Measurements from ENCODE around the gene GPR108. TPM values are rescaled to one million over a fixed set of nuclear protein-coding genes. Genes with fewer than 3 reads are reported as not detected.

GPR108 gene
- total RNA-seq, 1 donor from 2014 or later: 57.6 TPM

DNA sequence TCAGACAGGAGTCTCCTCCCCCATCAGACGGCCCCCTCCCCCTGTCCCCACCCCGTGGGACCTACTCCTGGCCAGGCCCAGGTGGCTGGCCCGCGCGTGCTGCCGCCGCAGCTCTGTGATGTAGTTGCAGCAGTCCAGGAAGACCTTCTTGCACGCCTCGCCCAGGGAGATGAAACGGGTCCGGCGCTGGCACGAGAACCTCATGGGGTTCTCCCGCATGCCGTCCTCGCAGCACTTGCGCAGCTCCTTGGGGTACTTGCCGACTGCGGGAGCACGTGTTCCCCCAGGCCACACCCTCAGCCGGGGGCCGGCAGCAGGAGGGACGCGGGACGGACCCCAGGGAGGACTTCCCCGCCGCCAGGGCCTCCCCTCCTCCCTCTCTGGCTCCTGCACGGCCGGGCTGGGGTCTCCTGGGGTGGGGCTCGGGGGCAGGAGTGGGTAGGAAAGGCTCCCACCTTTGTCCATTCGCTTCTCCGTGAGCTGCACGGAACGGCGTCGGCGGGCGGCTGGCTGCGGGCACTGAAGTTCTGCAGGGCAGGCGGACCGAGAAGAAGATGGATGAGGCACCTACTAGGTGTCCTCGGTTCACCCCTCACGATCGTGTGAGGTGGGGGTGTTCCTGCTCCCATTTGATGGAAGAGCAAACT is 30.2 kb downstream of the GPR108 start:
- DNase-seq (ENCODE audit: low spot score in 2 of 2): no peak
- TF ChIP-seq, protein P1, sequence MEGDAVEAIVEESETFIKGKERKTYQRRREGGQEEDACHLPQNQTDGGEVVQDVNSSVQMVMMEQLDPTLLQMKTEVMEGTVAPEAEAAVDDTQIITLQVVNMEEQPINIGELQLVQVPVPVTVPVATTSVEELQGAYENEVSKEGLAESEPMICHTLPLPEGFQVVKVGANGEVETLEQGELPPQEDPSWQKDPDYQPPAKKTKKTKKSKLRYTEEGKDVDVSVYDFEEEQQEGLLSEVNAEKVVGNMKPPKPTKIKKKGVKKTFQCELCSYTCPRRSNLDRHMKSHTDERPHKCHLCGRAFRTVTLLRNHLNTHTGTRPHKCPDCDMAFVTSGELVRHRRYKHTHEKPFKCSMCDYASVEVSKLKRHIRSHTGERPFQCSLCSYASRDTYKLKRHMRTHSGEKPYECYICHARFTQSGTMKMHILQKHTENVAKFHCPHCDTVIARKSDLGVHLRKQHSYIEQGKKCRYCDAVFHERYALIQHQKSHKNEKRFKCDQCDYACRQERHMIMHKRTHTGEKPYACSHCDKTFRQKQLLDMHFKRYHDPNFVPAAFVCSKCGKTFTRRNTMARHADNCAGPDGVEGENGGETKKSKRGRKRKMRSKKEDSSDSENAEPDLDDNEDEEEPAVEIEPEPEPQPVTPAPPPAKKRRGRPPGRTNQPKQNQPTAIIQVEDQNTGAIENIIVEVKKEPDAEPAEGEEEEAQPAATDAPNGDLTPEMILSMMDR (IDR thresholded peaks at IDR 0.05): no peak
- intact Hi-C loops (cut with DNase I): no loop called here
- Histone ChIP-seq H3K4me3 (no peak overlapping the region), H3K27me3 (no peaks in the 10 kb centered on the region), H3K4me1 (no peaks in the 10 kb centered on the region), H3K27ac (no peak overlapping the region), H3K9me3 (no peaks in the 10 kb centered on the region), H3K36me3 (no peaks in the 10 kb centered on the region)

DNA sequence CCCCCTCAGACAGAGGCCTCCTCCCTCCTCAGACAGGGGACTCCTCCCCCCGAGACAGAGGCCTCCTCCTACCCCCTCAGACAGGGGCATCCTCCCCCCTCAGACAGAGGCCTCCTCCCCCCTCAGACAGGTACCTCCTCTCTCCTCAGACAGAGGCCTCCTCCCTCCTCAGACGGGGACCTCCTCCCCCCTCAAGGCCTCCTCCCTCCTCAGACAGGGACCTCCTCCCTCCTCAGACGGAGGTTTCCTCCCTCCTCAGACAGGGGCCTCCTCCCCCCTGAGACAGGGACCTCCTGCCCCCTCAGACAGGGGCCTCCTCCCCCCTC is 30.8 kb downstream of the GPR108 start:
- TF ChIP-seq, protein P1 (IDR thresholded peaks at IDR 0.05): no peak
- Histone ChIP-seq H3K4me1 (no peaks in the 10 kb centered on the region), H3K36me3 (no peaks in the 10 kb centered on the region), H3K4me3 (no peak overlapping the region), H3K27me3 (no peaks in the 10 kb centered on the region), H3K27ac (no peak overlapping the region), H3K9me3 (no peaks in the 10 kb centered on the region)
- intact Hi-C loops (cut with DNase I): no loop called here
- no peak for DNase-seq (ENCODE audit: low spot score in 2 of 2)

DNA sequence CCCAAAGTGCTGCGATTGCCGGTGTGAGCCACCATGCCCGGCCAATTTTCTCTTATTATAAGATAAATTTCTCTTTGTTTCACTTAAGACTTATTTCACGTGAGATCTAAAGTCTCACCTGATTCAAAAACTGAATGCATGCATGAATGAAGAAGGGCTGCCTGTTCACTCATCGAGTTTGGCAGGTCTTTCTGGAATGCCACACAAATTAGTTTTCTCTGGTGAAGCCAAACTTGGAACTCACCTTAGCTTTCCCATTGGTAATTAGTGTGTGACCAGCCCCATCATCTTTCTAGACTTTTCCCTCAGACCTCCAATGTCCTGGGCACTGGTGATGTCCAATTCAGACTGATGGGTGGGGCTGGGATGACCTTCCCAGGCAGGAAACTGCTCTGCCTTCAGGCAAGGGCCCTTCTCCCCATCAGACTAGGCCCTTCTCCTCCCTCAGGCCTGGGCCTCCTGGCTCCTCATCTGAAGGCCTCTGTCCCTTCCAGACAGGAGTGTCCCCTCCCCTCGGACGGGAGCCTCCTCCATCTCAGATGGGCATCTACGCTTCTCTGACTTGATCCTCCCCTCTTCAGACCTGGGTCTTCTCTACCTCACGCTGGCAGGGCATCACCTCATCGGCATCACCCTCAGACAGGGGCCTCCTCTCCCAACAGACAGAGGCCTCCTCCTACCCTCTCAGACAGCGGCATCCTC is 31.3 kb downstream of the GPR108 start:
- H3K4me3 ChIP-seq: no peak overlapping the region
- TF ChIP-seq, protein P1 (IDR thresholded peaks at IDR 0.05): no peak
- no peaks in the 10 kb centered on the region for H3K27me3 ChIP-seq
- H3K36me3 ChIP-seq: no peaks in the 10 kb centered on the region
- H3K27ac ChIP-seq: no peak overlapping the region
- no peaks in the 10 kb centered on the region for H3K9me3 ChIP-seq
- intact Hi-C loops (cut with DNase I): no loop called here
- DNase-seq (ENCODE audit: low spot score in 2 of 2): no peak
- H3K4me1 ChIP-seq: no peaks in the 10 kb centered on the region

DNA sequence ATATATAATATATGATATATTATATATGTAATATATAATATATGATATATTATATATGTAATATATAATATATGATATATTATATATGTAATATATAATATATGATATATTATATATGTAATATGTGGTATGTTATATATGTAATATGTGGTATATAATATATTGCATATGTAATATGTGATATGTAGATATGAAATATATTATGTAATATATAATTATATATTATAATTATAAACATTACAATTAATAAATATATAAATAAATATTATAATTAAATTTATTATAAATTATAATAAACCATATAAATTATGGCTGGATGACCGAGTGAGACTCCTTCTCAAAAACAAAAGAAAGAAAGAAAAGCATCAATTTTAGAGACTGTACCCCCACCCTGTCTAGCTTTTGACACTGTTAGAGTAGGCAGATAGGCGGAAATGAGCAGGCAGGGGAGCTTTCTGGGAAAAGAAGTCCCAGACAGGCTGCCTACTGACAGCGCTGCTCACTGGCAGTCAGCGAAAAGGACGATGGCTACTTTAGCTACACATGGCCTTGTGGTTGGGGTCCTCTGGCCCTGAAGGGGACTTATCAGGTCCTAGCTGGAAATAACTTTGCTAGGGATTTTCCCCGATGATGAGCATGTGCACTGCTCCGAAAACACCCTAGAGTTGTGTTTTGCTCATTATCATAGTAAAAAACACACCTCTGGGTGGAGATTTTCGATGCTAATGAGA is 36.6 kb downstream of the GPR108 start:
- Histone ChIP-seq H3K36me3 (no peaks in the 10 kb centered on the region), H3K27me3 (no peaks in the 10 kb centered on the region), H3K4me1 (no peaks in the 10 kb centered on the region), H3K4me3 (no peak overlapping the region), H3K27ac (no peak overlapping the region), H3K9me3 (no peaks in the 10 kb centered on the region)
- intact Hi-C loops (cut with DNase I): no loop called here
- TF ChIP-seq, protein P1 (IDR thresholded peaks at IDR 0.05): no peak
- DNase-seq (ENCODE audit: low spot score in 2 of 2): no peak

DNA sequence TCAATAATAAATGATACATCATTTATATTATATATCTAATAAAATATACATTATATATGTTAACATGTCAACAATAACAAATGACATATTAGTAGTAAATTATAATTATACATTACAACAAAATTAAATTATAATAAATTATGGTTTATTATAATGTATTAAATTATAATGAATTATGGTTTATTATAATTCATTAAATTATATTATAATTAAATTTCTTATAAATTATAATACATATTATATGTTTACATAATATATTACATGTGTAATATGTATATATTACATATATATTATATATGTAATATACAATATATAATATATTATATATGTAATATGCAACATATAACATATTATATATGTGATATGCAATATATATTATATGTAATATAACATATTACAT is 37.4 kb downstream of the GPR108 start:
- intact Hi-C loops (cut with DNase I): no loop called here
- no peaks in the 10 kb centered on the region for H3K36me3 ChIP-seq

More for the DNA sequence above, 37.4 kb downstream of the GPR108 start:
- Histone ChIP-seq H3K4me3 (no peak overlapping the region), H3K4me1 (no peaks in the 10 kb centered on the region), H3K9me3 (no peaks in the 10 kb centered on the region), H3K27ac (no peak overlapping the region), H3K27me3 (no peaks in the 10 kb centered on the region)
- TF ChIP-seq, protein P1 (IDR thresholded peaks at IDR 0.05): no peak
- DNase-seq (ENCODE audit: low spot score in 2 of 2): no peak

Data from ascending aorta (tissue), 2 donors.